GM08714 (cell line): ENCODE data around the gene C7orf25.

ENCODE experiments used
- H3K4me3 ChIP-seq: fragments of 200-500 bp; sonication (Bioruptor generic); 2 replicates; pipeline ENCODE4 v1.5.1; 2014; ENCODE audit warnings: mild to moderate bottlenecking, low read length, inconsistent platforms
- ZNF274 ChIP-seq: IDR thresholded peaks from 2 replicates; pipeline ENCODE4 v1.6.1; 2012; ENCODE audit warnings: mild to moderate bottlenecking, low read depth, low read length

C7orf25 gene

DNA sequence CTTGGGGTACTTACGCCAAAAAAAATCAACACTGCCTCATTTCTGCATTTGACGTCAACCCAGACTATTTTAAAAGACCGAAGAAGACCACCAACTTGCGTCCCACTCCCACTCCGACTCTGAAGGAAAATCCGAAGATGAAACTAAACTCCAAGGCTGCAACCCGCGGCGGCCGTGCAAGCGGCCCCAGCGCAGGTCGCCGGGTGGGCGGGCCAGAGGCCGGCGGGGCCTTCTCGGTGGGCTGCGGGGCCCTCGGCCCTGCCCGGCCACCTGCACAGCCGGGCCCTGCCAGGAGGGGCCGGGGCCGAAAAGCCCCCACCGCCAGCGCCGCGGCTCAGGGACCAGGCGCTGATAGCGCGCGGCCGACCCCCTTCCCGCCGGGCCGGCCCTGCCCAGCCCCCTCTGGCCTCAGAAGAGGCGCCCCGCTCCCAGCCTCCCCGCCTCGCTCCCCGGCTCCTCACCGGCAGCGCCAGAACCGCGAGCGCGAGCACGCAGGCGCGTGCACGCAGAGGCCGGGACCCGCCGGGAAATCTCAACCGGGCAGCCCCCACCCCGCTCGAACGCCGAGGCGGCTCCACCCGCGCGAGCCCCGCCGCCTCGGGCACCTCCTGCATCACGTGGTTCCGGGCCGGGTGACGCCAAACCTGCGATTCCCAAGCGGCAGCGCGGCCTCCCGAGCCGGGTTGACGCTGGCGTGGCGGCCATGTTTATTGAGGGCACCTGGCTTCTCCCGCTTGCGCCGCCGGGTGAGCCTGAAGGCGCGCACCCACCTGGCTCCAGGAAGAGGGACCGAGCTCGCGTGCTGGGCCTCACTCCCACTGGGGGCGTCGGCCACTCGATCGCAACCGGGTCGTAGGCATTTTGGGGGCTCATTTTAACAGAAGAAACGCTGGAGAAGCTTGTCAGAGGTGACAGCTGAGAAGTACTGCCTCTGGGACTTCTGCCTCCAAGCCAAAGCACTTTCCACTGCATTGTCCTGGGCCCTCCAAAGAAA, at the start of gene C7orf25:
Gene C7orf25 (minus strand): TSS at position 617 of the 994 bp plus-strand sequence. CDS start 1,170 bp downstream, outside the sequence.
- TF ChIP-seq ZNF274, result no peak
- peak within 1 kb of the TSS; percentile 98 for H3K4me3 ChIP-seq

DNA sequence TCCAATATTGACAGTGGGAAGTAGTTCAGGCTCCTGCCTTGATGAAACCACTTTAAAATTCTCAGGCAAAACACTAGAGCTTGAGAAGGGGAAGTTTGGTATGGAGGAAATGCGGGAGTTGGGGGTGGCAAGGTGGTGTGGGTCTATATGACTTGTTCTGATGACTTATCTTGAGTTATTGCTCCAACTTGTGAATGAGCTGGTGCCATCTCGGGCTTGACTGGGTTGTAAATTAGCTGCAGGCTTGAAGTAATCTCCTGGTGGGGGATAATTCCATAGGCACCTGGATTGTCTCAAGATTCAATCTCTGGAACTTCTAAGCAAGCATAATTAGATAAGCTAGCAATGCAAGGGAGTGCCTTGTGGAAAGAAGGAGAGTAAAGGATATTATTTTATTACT, 49.3 kb upstream of the C7orf25 start:
- TF ChIP-seq ZNF274, result no peak
- H3K4me3 ChIP-seq, result no peak overlapping the region

- no peak for TF ChIP-seq ZNF274
- no peak overlapping the region for H3K4me3 ChIP-seq
These were observed 48.9 kb upstream of the C7orf25 start for GRCh38 chr7:42960762-42961161.

DNA sequence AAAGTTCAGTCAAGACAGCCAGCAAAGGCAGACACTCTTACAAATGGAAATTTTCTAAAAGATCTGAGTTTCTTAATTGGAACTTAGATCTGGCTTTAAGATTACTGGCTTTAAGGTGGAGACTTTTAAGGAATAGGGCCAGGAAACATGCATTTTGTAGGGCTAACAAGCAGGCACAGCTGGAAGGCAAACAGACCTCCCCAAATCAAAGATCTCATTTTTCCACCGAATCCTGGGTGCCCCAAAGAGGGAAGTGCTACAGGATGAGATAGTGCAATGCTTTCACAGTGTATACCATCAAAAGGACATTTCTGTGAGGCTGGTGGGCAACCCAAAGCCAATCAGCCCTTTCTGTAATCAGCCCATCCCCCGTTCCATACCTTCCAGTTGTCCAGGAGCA, 47.7 kb upstream of the C7orf25 start:
- no peak for TF ChIP-seq ZNF274

DNA sequence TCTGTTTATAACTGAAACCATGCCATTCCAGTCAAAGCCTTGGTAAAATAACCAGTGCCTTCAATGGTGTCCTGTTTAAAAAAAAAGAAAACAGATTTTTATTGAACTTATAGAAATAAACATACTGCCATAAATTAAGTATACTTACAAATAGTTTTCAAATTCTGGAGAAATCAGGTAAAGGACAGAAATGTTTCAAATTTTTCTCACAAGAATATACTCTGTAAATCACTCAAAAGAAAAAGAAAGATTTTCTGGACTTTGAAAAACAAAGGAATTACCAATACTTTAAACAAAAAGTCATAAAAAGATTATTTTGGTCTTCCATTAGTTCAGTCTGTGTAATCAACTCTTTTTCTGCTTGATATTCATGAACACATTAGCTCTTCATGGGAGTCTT, 44.2 kb upstream of the C7orf25 start:
- no peak for TF ChIP-seq ZNF274
- H3K4me3 ChIP-seq, result no peak overlapping the region

More for the DNA sequence above, 47.7 kb upstream of the C7orf25 start:
- no peak overlapping the region for H3K4me3 ChIP-seq

GRCh38 chr7:42953994-42954393, 42.1 kb upstream of the C7orf25 start:
- TF ChIP-seq ZNF274, result no peak
- H3K4me3 ChIP-seq, result no peak overlapping the region

- TF ChIP-seq ZNF274, result no peak
- no peak overlapping the region for H3K4me3 ChIP-seq
These were observed 40.5 kb upstream of the C7orf25 start for GRCh38 chr7:42952328-42952727.

DNA sequence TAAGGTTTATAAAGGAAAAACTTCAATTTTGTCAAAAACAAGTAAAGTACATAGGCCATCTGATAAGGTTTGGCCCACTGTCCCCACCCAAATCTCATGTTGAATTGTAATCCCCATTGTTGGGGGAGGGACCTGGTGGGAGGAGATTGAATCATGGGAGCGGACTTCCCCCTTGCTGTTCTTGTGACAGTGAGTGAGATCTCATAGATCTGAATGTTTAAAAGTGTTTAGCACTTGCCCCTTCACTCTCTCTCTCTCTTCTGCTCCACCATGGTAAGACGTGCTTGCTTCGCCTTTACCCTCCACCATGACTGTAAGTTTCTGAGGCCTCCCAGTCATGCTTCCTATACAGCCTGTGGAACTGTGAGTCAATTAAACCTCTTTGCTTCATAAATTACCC, 38.5 kb upstream of the C7orf25 start:
- no peak for TF ChIP-seq ZNF274
- no peak overlapping the region for H3K4me3 ChIP-seq

GRCh38 chr7:42947521-42947920, 35.7 kb upstream of the C7orf25 start:
- no peak for TF ChIP-seq ZNF274
- H3K4me3 ChIP-seq, result no peak overlapping the region

- no peak overlapping the region for H3K4me3 ChIP-seq
- no peak for TF ChIP-seq ZNF274
These were observed 34.7 kb upstream of the C7orf25 start for GRCh38 chr7:42946627-42946950.

- no peak for TF ChIP-seq ZNF274
- H3K4me3 ChIP-seq, result peak overlapping the region; percentile 53; the same call in 1 of the 2 replicates
These were observed 34.2 kb upstream of the C7orf25 start for GRCh38 chr7:42945821-42946626.

GRCh38 chr7:42940985-42941847, 29.3 kb upstream of the C7orf25 start:
- TF ChIP-seq ZNF274, result no peak
- H3K4me3 ChIP-seq, result no peak overlapping the region

- TF ChIP-seq ZNF274, result no peak
These were observed 27.8 kb upstream of the C7orf25 start for GRCh38 chr7:42939457-42940240.

More at GRCh38 chr7:42939457-42940240, 27.8 kb upstream of the C7orf25 start:
- no peak overlapping the region for H3K4me3 ChIP-seq
